CD14-positive monocyte (primary cell): ENCODE data around the gene CRMP1. TPM values are rescaled to one million over a fixed set of nuclear protein-coding genes. Genes with fewer than 3 reads are reported as not detected.

Source experiments
- DNase-seq, 3 donors: peaks; one replicate each; pipeline ENCODE4 v3.0.0-alpha.2; 2011 to 2022
- H2AFZ ChIP-seq: 2 replicates; pipeline ENCODE4 v1.6.0; 2012; ENCODE audit warnings: mild to moderate bottlenecking, low read depth, low read length, inconsistent platforms; ENCODE audit not compliant: insufficient read depth, poor library complexity, severe bottlenecking
- H3K27ac ChIP-seq, 2 donors: 1 replicate in 1 of 2; 2 replicates in 1 of 2; pipeline ENCODE4 v1.5.1; 2012 to 2013; ENCODE audit warnings: low read length in 2 of 2, control low read depth in 1 of 2, inconsistent platforms in 1 of 2, low read depth in 1 of 2, mild to moderate bottlenecking in 1 of 2
- H3K27me3 ChIP-seq, 2 donors: one replicate each; pipeline versions ENCODE4 v1.6.0 to v1.6.1; 2011 to 2013; ENCODE audit warnings: low read length in 2 of 2; ENCODE audit not compliant: control insufficient read depth in 2 of 2, insufficient read depth in 2 of 2
- H3K36me3 ChIP-seq, 2 donors: replicated peaks in 1 of 2; 1 replicate in 1 of 2; 2 replicates in 1 of 2; pipeline versions ENCODE4 v1.5.1 to v1.6.1; 2012 to 2013; ENCODE audit warnings: low read length in 2 of 2, control low read depth in 1 of 2, inconsistent platforms in 1 of 2, mild to moderate bottlenecking in 1 of 2; ENCODE audit not compliant: insufficient read depth in 2 of 2, control insufficient read depth in 1 of 2
- H3K4me1 ChIP-seq, 2 donors: 1 replicate in 1 of 2; 2 replicates in 1 of 2; pipeline versions ENCODE4 v1.5.1 to v1.6.1; 2012 to 2013; ENCODE audit warnings: low read length in 2 of 2, control low read depth in 1 of 2, inconsistent platforms in 1 of 2, mild to moderate bottlenecking in 1 of 2, moderate library complexity in 1 of 2; ENCODE audit not compliant: insufficient read depth in 2 of 2, control insufficient read depth in 1 of 2
- H3K4me2 ChIP-seq: replicated peaks from 2 replicates; pipeline ENCODE3; 2012; ENCODE audit warnings: low read length, moderate library complexity, mild to moderate bottlenecking; ENCODE audit not compliant: poor library complexity, severe bottlenecking; ENCODE audit errors: extremely low read depth
- H3K4me3 ChIP-seq, 3 experiments: fragments of 200-600 bp in 1 of 3; sonication (generic) in 1 of 3; replicated peaks in 1 of 3; 1 replicate in 2 of 3; 2 replicates in 1 of 3; pipeline ENCODE4 v1.5.1; 2011 to 2013; ENCODE audit warnings: low read length in 3 of 3, mild to moderate bottlenecking in 3 of 3, control low read depth in 2 of 3, low read depth in 2 of 3, inconsistent platforms in 1 of 3, moderate library complexity in 1 of 3
- H3K79me2 ChIP-seq: 2 replicates; pipeline ENCODE4 v1.6.0; 2012; ENCODE audit warnings: mild to moderate bottlenecking, control low read depth, inconsistent platforms, low read length, moderate library complexity; ENCODE audit not compliant: insufficient read depth
- H3K9ac ChIP-seq: 2 replicates; pipeline ENCODE4 v1.6.0; 2017; ENCODE audit warnings: low read length, mild to moderate bottlenecking; ENCODE audit not compliant: insufficient read depth, poor library complexity, severe bottlenecking
- H3K9me3 ChIP-seq, 2 donors: replicated peaks in 1 of 2; 1 replicate in 1 of 2; 2 replicates in 1 of 2; pipeline versions ENCODE4 v1.5.1 to v1.6.1; 2012 to 2013; ENCODE audit warnings: low read length in 2 of 2, control low read depth in 1 of 2; ENCODE audit not compliant: control insufficient read depth in 1 of 2, insufficient read depth in 1 of 2
- H4K20me1 ChIP-seq: 2 replicates; pipeline ENCODE4 v1.6.0; 2012; ENCODE audit warnings: mild to moderate bottlenecking, low read length, control low read depth, moderate library complexity; ENCODE audit not compliant: insufficient read depth
- H3K27ac Mint-ChIP-seq, 7 donors: one replicate each; pipeline ENCODE4 v1.8.0; 2020; ENCODE audit warnings: mild to moderate bottlenecking in 7 of 7, mixed read lengths in 7 of 7, moderate library complexity in 6 of 7, inconsistent platforms in 2 of 7
- H3K27me3 Mint-ChIP-seq, 3 donors: one replicate each; pipeline ENCODE4 v1.8.0; 2021 to 2022; ENCODE audit warnings: low read depth in 3 of 3, mild to moderate bottlenecking in 3 of 3, mixed read lengths in 3 of 3, moderate library complexity in 3 of 3, inconsistent platforms in 1 of 3
- H3K36me3 Mint-ChIP-seq, 2 donors: one replicate each; pipeline ENCODE4 v1.8.0; 2020; ENCODE audit warnings: mixed read lengths in 2 of 2, inconsistent platforms in 1 of 2, mild to moderate bottlenecking in 1 of 2
- H3K4me1 Mint-ChIP-seq: one replicate; pipeline ENCODE4 v1.8.0; 2020; ENCODE audit warnings: mild to moderate bottlenecking, mixed read lengths
- H3K4me3 Mint-ChIP-seq, 2 donors: one replicate each; pipeline ENCODE4 v1.8.0; 2020; ENCODE audit warnings: mild to moderate bottlenecking in 2 of 2, mixed read lengths in 2 of 2, moderate library complexity in 1 of 2
- H3K9me3 Mint-ChIP-seq, 7 donors: one replicate each; pipeline ENCODE4 v1.8.0; 2020 to 2022; ENCODE audit warnings: mixed read lengths in 7 of 7, mild to moderate bottlenecking in 6 of 7, moderate library complexity in 6 of 7, inconsistent platforms in 2 of 7
- CTCF ChIP-seq: fragments of 200-600 bp; IDR thresholded peaks from one replicate; pipeline ENCODE4 v1.8.0; 2022; ENCODE audit warnings: antibody characterized with exemption, mild to moderate bottlenecking
- WGBS: methylation state at CpG from one replicate; pipeline ENCODE4 v1.1.5; 2013; ENCODE audit warnings: missing lambda C conversion rate; ENCODE audit not compliant: insufficient coverage; 5-methylcytosine and 5-hydroxymethylcytosine counted together
- intact Hi-C, 2 donors: fragments of 100-400 bp; cut with micrococcal nuclease; formaldehyde crosslinking; loops; one replicate each; pipeline versions ENCODE4 v1.15.0 to v1.15.1; 2023
- polyA plus RNA-seq, 3 donors: library from polyadenylated mRNA; depleted of rRNA in 1 of 3; unstranded in 2 of 3; stranded (reverse) in 1 of 3; fragments of 300-500 nt in 2 of 3; fragments of >200 nt in 1 of 3; fragmentation: Illumina TruSeq in 2 of 3; gene quantifications; 1 replicate in 2 of 3; 2 replicates in 1 of 3; pipeline ENCODE4 v1.2.3, GENCODE V29; 2012 to 2021

CRMP1 gene
- polyA plus RNA-seq, 3 donors: not detected

DNA sequence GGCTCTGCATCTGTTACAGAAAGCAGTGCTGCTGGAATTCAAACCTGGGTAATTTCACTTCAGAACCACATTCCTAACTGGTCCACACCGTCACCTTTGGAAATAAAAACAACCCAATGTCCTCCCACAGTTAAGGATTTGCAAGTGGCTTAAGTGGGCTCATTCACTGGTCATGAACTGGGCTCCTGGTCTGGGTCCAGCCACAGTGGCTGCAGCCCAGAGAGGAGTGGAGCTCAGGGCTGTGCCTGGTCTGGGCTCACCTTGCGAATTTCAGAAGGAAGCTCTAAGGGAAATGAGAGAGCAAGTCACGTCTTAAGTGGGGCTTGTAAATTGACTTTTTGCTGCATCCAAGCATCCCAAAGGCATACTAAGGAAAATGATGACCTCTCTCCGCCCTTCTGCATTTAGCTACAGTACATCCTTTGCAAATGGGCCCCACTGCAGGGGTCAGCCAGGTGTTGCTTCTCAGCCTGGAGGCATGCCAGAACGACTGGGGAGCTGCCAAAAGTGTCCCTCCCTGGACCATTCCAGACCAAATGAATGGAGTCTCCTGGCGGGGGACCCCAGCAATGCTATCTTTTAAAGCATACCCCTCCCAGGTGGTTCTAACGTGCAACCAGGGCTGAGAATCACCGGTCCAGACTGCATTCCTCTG, 25.6 kb upstream of the CRMP1 start:
- H3K4me1 ChIP-seq: no peaks in the 10 kb centered on the region
- H3K79me2 ChIP-seq: no peaks in the 10 kb centered on the region
- H3K36me3 Mint-ChIP-seq: no peaks in the 10 kb centered on the region
- no peak overlapping the region for H3K4me2 ChIP-seq
- intact Hi-C loops: no loop called here
- H3K27me3 ChIP-seq: no peaks in the 10 kb centered on the region
- no peaks in the 10 kb centered on the region for H3K36me3 ChIP-seq
- no peak overlapping the region for H2AFZ ChIP-seq
- H3K9ac ChIP-seq: no peak overlapping the region
- no peak for TF ChIP-seq CTCF
- H3K27ac ChIP-seq: no peak overlapping the region
- no peaks in the 10 kb centered on the region for H3K9me3 ChIP-seq
- DNase-seq: no peak
- WGBS: 76% methylated on average over 6 of the region's 8 CpGs
- H3K4me1 Mint-ChIP-seq: no peaks in the 10 kb centered on the region
- H3K4me3 Mint-ChIP-seq: no peak overlapping the region
- H3K27ac Mint-ChIP-seq: no peak overlapping the region
- peaks cover 0 to 4% (median 0%) of the 10 kb centered on the region in 7 donors for H3K9me3 Mint-ChIP-seq
- peaks cover 5 to 20% (median 14%) of the 10 kb centered on the region in 3 donors for H3K27me3 Mint-ChIP-seq
- no peaks in the 10 kb centered on the region for H4K20me1 ChIP-seq
- no peak overlapping the region for H3K4me3 ChIP-seq

DNA sequence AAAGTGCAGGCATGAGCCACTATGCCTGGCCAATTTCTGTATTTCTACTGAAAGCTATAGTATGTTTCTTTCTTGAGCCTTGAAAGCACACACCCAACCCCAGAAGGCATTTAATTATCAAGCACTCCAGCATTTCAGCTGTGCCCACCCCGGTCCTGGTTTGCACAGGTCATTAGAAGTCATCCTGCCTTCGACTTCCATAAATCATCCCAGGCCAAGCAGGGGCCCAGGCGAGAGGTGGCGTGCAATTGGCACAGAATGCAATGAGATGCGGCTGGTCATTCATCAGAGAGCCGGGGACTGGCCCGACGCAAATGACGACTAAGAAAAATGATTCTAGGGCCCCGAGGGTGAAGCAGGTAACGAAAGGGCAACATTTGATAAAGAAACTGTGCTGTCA, 24.8 kb upstream of the CRMP1 start:
- no peaks in the 10 kb centered on the region for H3K4me1 Mint-ChIP-seq
- Histone ChIP-seq H3K36me3 (no peaks in the 10 kb centered on the region), H4K20me1 (no peaks in the 10 kb centered on the region), H2AFZ (no peak overlapping the region), H3K4me1 (no peaks in the 10 kb centered on the region), H3K79me2 (no peaks in the 10 kb centered on the region), H3K27me3 (no peaks in the 10 kb centered on the region), H3K4me2 (no peak overlapping the region), H3K4me3 (no peak overlapping the region), H3K9me3 (no peaks in the 10 kb centered on the region), H3K27ac (no peak overlapping the region), H3K9ac (no peak overlapping the region)
- H3K9me3 Mint-ChIP-seq: peaks cover 0 to 4% (median 0%) of the 10 kb centered on the region in 7 donors
- DNase-seq: no peak
- intact Hi-C loops: no loop called here
- no peak overlapping the region for H3K27ac Mint-ChIP-seq
- no peak for TF ChIP-seq CTCF
- no peak overlapping the region for H3K4me3 Mint-ChIP-seq
- H3K27me3 Mint-ChIP-seq: peaks cover 7 to 15% (median 12%) of the 10 kb centered on the region in 3 donors
- 77% methylated on average over 10 of the region's 11 CpGs for WGBS
- no peaks in the 10 kb centered on the region for H3K36me3 Mint-ChIP-seq
